Measurements from ENCODE around the gene RHBG.
"Not testable (repeated sequence)": the region's sequence is repeated elsewhere in the genome, so short reads cannot be mapped to it uniquely, and the experiment has no call there.

The RHBG gene

GRCh38 chr1:156365754-156366153 is 3.3 kb upstream of the RHBG start:
- no peak for DNase-seq

DNA sequence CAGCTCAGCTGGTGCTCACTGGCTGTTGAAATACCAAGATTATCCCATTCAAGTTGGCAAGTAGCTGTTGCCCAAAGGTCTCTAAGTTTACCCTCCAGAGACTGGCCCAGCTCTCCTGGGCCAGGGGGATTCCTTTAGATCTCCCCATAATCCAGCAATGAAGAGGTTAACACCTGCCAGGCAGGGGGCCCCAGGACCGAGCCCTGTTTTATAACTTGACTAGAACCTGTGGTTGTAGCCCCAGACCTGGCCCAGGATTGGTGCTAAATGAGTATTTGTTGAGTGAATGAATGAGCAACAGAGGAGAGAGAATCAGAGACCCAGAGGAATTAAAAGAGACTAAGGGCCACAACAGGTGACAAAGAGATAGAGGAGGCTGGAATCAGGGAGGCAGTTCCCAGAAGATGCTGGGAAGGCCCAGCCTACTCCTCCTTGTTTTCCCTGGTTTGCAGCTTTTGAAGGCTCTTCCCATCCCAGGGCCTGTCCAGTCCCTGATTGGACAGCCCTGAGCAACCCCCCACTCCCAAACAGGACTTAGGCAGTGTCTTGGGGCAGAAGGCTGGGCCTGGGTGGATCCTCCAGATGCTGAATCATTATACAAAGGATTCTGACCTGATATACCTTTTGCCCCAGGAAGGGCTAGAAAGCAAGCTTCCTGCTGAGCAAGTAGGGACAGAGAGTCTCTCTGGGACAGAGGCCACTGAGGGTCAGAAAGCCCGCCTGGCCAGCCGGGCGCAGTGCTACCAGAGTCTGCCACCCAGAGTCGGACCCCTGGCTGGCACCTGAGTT is 2.4 kb upstream of the RHBG start:
- DNase-seq: no peak

DNA sequence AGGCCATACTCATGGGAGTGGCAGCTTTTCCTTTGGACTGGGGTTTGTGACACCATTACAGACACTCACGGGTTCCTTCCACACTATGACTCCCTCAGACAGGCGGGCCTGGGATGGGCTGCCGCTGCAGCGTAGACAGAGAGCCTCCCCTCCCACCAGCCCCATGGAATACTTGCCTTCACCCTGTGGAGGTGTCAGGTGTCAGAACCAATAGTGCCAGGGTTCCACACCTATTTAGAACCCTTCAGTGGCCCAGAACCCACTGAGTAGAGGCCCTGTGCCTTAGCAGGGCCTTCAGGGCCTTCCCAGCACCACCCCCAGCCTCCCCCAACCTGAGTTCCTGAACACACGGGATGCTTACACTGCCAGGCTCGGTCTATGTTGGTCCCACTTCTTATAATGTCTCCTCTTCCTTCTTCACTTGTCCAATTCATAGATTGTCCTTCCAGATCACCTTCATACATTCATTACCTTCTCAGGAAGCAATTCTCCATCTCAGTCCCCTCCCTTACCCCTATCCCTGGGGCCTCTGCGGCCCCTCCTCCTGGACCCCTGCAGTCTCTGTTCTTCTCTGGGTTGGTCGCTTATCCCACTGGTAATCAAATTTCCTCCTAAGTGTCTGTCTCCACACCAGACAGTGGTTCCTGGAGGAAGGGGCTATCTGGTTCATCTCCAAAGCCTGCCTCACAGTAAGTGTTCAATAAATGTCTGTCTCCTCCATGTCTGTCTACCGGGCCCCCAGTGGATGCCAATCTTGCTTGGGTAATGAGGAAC is 1.4 kb upstream of the RHBG start:
- no peak for DNase-seq

- DNase-seq: no peak
Measured at GRCh38 chr1:156368157-156368658, 803 bp upstream of the RHBG start.

DNA sequence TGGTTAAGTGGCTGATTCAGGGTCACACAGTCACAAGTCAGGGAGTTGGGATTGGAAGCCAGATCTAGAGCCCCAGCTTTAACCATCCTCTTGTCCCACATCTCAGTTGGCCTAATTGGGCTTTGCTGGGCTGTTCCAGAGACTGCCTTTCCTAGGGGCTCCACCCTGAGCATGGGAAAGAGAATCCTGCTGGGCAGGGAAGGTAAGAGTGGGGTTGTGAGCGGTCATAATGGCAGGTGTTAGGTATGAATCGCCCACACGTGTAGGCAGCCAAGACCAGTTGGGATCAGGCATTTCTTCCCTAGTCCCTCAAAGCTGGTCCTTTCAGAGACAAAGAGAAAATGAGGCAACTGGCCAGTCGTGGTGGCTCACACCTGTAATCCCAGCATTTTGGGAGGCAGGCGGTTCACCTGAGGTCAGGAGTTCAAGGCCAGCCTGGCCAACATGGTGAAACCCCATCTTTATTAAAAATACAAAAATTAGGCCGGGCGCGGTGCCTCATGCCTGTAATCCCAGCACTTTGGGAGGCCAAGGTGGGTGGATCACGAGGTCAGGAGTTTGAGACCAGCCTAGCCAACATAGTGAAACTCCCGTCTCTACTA is 775 bp downstream of the RHBG start:
- not testable (repeated sequence) for DNase-seq

DNA sequence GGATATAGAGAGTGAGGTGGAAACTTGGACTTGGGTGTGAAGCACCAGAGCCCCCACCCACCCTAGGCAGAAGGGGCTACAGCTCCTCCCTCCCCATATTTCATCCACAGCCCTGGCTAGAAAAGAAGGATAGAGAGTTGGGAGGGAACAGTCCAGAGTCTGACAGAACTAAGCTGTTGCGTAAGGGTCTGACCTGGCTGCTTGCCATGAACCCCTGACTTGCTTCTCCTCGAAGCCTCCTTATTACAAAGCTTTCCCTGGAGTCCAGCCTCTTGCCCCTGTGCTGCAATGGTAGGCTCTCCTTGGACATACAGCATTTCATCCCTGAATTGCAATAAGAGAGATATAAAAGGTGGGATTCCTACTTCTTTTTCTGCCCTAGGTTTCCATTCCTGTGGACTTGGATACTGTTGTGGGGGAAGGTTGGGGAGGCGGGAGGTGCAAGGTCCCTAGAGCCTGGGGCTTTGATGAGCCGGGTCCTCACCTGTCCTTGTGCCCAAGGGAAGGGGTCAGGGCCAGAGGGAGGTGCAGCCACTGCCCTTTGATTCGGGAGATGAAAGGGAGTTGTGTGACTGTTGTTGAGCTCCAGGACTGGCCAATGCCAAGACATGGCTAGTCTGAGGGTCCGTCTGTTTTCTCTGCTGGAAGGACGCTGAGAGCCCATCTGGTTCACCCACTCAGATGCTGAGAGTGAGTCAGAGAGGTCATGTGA is 2.7 kb downstream of the RHBG start:
- no peak for DNase-seq

- no peak for DNase-seq
Measured at GRCh38 chr1:156372265-156372586, 3.2 kb downstream of the RHBG start.

- no peak for DNase-seq
Measured at GRCh38 chr1:156372876-156373275, 3.9 kb downstream of the RHBG start.

DNA sequence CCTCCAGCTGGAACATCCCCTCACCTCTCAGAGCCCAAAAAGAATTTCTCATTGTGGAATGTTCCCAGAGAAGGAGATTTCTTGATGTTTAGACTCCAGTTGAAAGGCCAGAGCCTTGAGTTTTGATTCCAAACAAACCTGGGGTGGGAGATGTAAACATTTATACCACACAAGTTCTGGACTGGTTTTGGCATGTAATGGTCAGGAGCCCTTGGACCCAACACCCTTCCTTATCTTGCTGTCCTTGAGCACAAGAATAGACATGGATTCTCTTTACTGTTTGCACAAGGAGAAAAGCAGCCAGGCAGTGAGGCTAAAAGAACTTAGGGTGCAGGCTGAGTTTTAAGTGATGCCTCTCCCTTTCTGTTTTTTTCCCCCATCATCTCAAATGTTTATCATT is 4.5 kb downstream of the RHBG start:
- DNase-seq: no peak

DNA sequence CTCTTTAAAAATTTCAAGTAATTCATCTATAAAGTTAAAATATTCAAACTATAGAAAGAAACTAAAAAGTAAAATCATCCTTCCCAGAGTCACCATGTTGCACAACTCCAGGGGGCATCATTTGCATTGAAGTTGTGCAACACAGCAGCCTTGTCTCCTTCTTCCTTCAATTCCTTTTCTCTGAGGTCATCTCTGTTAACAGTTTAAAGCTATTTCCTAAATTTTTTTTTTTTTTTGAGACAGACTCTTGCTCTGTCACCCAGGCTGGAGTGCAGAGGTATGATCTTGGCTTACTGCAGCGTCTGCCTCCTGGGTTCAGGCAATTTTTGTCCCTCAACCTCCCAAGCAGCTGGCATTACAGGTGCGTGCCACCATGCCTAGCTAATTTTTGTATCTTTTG is 7.1 kb downstream of the RHBG start:
- DNase-seq: no peak

- DNase-seq: no peak
Measured at GRCh38 chr1:156376958-156377919, 8.2 kb downstream of the RHBG start.

DNA sequence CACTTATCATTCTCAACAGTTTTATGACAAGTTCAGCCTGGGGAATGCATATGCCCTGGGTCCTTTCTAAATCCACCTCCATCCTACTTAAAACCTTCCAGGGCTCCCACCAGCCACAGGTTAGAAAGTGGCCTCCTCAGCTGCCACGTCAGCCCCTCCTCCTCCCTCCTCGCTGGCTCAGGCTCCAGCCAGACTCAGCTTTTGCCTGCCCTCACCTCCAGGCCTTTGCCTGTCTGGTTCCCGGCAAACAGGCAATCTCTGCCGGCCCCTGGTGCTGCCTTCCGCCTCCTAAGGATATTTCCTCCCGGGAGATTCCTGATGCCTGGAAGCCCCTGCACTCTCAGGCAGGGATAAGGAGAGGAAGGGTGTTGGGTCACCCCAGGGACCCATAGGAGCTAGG is 9.5 kb downstream of the RHBG start:
- no peak for DNase-seq

DNA sequence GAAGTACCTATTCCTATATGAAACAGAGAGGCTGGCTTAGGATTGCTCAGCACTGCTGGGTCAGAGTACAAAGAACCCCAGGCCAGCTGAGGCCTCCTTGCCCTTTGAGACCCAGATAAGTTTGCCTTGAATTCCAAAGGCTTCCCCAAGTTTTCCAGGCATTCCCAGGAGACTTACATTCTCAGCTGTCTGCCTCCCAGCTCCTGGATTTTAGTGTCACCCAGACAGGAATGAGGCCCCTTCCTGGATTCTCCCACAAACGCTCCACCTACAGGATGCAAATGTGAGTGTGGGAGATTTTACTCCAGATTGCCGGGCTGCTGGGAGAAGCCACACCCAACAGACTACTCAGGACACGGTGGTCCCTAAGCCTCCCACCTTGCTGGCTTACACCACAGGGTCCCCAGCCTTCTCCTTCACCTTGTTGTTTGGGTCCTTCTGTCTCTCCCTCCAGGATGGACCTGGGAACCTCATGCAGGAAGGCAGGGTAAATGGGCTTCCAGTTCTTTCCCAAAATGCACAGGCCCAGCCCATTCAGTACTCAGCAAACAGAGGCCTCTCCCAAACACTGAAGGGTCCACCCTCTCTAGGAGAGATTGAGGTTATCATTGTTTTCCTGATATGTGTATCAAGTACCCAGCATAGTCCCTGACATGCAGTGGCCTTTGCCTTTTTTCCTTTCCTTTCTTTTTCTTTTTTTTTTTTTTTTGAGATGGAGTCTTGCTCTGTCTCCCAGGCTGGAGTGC is 10.6 kb downstream of the RHBG start:
- DNase-seq: no peak

- DNase-seq: no peak
Measured at GRCh38 chr1:156382561-156382960, 13.6 kb downstream of the RHBG start.

DNA sequence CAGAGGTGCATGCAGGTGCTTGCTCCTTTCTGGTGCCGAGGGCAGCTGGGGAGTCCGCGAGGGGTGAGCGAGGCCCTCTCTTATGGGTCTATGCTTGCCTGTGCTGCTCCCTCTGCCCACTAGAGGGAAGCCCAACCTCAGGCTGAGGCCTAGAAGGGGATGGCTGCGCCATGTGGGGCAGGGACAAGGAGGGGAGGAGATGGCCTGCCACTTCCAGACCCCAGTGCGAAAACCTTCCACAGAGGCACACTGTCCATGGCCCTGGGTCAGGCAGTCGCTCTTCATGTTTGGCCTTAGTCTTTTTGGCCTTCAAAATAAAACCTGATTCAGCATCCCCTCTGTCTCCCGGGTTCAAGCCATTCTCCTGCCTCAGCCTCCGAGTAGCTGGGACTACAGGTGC is 14.0 kb downstream of the RHBG start:
- peak; percentile 50 for DNase-seq

DNA sequence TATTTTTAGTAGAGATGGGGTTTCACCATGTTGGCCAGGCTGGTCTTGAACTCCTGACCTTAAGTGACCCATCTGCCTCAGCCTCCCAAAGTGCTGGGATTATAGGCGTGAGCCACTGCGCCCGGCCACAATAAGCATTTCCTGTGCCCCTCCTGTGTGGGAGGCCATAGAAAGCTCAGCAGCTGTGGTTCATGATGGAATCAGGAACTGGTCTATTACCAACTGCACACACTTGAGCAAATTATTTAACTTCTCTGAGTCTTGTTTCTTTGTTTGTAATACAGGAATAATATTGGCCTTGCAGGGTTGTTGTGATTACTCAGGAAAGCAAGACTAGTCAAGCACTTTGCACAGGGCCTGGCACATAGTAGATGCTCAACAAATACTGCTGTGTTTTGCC is 15.0 kb downstream of the RHBG start:
- DNase-seq: no peak

GRCh38 chr1:156384658-156385057 is 15.6 kb downstream of the RHBG start:
- no peak for DNase-seq

GRCh38 chr1:156385534-156386031 is 16.6 kb downstream of the RHBG start:
- peak; percentile 75 for DNase-seq

- no peak for DNase-seq
Measured at GRCh38 chr1:156386134-156386901, 17.3 kb downstream of the RHBG start.

All from activated gamma-delta T cell treated with Interleukin-2 at 50 U/mL for 16 hours (primary cell).